GM19397 (cell line): ENCODE data around the gene FIGNL1.

Experiments
- ATAC-seq: cut with Tn5 transposase; IDR thresholded peaks from one replicate; pipeline ENCODE4 v1.9.1; 2021; ENCODE audit warnings: mild to moderate bottlenecking, moderate library complexity; ENCODE audit not compliant: unreplicated experiment

The FIGNL1 gene

DNA sequence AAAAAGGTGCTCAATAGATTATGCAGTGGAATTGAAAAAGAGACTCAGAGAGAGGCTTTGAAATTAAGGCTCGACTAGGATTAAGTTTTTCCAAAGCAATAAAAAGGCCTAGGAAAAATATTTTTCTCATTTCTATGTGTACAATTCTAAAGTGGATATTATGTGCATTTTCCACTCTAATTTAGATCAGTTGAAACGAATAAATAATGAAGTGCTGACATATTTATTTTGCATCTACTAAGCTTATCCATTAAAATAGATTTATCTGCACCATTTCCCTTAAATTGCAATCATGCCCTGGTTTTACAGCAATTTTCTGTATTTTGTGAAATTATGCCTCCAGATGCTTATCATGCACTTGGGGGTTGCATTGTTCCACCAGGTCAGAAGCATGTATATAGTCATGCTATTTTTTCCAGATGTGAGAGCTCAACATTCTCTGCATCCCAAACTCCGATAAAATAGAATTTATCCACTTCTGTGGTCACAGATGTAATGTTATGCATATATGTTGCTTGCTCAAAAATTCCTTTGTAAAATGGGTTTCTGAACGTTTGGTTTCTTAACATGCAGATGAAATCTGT is 18.3 kb downstream of the FIGNL1 start:
- ATAC-seq, result no peak

DNA sequence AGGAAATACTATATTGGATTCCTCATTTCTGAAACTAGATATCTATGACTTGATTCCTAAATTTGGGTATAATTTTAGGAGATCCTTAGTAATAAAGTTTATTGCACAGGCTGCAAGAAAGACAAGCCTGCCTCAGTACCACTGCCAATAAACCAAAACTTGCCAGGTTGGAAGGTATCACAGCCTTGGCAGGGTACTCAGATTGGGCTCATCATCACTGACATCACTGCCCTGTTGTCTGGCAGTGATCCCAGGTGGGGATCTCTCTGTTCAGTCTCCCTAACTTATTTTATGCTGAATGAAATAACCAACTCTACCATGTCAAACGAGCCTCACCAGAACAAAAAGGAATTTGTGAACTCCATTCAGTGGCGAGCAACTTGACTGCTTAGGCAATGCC is 18.8 kb downstream of the FIGNL1 start:
- ATAC-seq, result no peak

DNA sequence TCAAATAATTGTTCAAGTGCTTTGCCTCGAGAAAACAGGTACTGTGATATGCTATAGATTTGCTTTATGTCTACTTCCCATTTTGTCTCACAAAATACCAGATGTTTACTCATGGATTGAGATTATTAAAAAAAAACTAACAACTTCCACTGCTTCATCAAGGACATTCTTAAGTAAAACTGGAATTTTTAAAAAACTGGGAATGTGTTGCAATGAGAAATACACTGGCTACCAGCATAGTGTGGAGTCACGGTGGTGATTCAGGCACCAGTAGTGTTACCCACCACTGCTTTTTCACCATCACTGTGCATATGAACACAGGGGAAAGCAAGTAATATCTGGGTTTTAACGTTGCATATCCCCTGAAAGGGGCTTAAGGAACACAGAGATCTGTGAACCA is 21.2 kb downstream of the FIGNL1 start:
- no peak for ATAC-seq

DNA sequence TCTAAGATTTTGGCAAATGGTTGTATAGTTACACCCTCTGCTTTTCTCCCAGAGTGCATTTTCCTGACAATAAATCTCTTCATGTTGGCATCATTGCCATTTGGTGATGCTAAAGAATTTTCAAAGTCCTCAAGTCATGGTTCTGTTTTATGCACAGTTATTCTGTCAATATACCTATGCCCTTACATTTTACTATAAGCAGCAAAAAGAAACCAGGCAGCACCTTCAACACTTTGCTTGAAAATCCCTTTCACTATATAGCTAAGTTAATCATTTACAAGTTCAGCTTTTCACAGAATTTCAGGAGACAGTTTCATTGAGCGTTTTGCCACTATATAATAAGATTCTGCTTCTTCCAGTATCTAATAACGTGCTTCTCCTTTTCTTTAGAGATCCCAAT is 22.6 kb downstream of the FIGNL1 start:
- no peak for ATAC-seq

DNA sequence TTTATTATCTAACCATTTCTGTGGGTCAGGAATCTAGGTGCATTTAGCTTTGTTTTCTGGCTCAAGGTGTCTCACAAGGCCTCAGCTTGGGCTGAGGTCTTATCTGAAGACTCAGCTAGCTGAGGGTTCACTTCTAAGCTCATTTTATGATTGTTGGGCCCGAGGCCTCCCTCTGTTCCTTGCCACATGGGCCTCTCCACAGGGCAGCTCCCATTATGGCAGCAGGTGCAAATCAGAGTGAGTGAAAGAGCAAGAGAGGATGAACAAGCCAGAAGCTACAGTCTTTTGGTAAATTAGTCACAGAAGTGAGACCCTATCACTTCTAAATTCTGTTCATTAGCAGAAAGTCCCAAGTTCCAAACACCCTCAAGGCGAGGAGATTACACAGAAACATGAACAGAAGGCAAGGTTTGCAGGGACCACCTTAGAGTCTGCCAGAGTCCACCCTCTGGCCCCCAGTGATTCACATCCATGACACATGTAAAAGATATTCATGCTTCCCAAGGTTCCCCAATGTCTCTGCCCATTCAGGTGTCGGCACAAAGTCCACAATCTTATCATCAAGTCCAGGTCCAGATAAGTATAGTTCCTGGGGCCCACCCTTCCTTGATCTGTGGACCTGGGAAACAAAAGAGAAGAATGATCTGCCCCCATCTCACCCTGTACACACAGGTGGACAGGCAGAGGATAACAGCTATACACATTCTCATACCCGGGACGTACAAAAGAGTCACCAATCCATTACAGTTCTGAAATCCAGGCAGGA is 23.7 kb downstream of the FIGNL1 start:
- no peak for ATAC-seq

DNA sequence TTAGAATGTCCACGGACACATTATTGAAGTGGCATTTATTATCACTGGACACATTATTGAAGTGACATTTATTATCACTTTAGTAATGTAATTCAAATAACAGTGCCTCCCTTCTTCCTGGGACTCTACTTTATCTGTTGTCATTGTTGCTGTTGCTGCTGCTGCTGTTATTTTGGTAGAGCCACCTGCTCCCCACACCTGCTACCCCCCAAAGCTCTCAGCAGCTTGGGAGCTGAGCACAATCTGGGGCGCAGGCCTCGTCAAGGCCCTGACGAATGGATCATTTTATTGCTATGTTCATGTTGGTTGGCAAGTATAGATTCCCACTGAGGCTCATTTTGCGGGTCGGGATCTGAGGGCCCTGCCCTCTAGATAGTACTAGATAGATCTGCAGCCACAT is 24.8 kb downstream of the FIGNL1 start:
- ATAC-seq, result no peak

DNA sequence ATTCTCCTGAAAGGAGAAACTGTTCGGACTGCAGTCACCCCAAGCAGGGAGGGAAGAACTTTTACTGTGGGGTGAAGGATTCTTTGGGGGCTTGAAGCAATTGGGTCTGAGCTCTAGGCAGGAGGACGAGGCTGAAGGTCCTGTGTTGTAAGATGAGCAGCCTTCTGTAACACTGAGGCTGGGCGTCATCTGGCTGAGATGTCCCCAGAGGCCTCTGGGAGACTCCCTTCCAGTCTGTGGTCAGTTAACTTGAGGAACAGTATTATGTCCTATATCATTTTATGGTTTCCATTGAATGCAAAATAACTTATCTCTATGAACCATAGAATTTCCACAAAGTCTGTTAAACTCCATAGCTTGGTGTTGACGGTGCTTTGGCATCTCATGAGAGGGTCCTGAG is 26.3 kb downstream of the FIGNL1 start:
- no peak for ATAC-seq

DNA sequence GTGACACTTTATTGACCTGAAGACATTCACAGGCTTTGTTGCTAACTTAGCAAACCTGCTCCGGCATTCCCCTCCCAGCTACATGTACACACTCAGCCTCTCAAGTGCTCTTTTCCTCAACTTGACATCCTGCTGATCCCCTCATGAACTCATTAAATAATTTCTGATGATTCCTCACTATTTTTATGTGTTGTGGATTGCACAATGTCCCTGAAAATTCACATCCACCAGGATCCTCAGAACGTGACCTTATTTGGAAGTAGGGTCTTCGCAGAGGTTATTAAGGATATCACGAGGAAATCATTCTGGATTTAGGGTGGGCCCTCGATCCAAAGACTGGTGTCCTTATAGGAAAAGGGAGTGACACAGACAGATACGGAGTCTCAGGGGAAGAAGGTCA is 27.3 kb downstream of the FIGNL1 start:
- ATAC-seq, result no peak

DNA sequence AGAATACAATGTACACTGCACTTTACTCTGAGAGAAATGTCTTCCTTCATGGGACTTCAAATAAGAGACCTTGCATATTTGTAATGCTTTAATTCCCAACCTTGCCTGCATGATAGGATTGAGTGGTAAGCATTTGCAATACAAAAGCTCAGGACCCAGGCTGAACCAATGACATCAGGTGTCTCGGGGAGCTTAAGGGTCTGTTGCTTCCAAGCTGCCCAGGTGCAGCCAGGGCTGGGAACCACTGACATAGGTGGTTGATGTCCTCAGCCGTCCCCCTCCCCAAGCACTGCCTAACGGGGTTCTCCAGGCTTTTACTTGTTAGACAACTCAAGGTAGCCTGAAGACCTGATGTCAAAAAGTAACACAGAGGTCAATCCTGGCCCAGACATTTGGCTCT is 29.1 kb downstream of the FIGNL1 start:
- ATAC-seq, result no peak

DNA sequence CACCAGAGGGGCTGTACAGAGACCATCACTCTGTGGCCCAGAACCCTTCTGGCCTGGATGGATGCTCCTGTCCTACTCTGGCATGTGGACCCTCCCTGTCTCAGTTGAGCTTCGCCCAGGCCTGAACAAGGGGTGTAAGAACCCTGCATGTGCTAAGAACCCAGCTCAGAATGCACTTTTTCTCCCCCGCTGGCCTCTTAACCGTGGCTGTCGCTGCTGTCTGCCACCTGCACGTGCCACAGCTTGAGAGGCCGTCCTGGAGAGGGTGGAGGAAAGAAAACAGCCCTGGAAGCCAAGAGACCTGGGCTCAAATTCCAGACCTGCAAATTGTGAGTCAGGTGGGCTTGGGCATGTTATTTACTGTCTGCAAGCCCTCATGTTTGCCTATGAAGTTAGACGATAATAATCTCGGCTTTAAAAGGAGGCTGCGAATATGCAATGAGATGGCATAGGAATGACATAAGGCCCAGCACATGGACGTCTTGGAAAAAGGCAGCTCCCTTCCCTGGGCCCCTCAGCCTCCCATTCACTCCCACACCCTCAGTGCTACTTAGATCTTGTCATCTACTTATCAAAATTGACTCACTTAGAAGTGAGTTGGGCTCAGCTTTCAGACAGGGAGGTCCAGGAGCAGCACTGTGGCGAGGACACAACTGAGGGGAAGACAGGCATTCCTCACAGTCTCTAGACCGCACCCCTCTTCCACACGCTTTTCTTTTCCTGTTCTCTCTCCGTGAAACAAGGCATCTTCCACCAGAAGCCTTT is 31.4 kb downstream of the FIGNL1 start:
- ATAC-seq, result no peak

DNA sequence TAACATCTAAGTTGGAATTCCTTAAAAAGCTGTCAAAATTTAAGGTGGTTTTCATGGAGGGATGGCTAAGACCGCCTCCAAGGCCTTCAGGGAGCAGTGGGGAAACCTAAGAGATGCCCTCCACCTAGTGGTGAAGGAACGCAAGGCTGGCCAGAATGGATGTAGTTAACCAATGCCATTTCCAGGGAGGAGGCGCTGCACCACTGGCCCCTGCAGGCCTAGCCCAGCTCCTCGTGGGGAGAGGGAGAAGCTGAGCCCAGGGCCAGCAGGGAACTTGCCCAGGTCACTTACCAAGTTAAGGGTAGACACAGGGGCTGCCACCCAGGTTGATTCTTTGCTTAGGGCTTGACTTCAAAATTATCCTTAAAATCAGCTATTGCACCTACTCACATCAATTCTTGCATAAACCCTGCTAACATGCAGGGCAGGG is 32.0 kb downstream of the FIGNL1 start:
- peak; percentile 81 for ATAC-seq

DNA sequence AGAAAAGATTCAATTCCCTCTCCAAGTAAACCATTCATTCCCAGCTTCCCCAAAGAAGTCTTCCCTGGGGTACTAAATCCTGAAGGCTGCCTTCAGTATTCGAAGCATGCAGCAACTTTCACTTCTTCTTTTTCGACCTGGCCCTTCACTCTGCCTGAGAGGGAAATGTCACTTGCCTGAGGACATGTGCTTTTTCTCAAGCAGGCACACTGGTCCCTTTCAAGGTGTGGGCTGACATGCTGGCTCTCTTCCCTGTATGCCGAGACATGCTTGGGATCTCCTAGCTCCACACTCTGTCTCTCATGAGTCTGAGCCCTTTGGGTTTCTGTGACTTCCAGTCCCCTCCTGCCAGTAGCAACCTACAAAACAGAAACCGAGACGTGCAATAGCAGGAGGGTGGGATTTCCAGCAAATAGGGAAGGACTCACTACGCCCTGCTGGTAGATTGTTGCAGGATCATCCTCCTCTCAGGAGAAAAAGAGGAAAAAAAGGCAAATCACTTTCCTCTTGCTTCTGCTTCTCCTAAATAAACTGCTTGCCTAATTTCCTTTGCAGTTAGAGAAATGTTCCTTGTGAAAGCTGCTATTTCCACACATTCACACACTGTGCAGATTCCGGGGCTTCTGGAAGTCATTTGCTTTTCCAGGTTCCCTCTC is 33.5 kb downstream of the FIGNL1 start:
- peak; percentile 71 for ATAC-seq

DNA sequence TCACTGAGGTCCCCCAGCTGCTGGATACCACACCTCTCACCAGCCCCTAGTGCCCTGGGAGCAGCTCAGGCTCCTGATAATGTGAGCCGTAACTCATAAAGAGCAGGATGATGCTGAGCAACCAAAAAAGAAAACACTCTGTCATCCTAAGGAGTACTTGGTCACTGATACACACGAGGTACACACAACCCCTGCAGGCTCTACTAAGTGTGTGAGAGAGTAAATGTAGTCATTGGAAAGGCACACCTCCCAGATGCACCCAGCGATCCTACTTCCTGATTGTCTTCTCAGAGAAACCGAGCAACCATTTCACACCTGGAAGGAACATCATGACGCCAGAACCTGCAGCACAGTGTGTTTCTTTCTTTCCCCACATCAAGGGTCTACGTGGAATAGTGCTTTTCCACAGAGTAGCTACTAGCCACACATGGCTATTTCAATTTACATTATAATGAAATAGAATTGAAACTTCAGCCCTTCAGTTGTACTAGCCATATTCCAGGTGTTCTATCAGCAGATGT is 34.2 kb downstream of the FIGNL1 start:
- no peak for ATAC-seq

DNA sequence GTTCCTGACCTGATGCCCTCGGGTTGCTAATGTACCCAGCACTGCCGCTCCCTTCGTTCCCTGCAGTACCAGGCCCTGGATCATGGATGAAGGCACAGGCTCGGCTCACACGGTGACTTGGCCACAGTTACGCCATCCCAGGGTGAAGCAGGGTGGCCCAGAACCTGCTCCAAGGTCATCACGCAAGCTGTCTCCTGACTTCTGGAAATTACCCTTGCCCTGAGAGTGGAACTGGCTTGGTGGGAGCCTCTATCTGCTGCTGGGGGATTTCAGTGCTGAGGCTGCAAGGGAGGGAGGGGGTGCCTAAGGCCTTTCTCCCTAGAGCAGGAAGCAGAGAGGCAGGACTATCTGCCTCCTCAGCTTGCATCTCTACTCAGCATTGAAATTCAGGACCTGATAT is 36.6 kb downstream of the FIGNL1 start:
- ATAC-seq, result no peak

DNA sequence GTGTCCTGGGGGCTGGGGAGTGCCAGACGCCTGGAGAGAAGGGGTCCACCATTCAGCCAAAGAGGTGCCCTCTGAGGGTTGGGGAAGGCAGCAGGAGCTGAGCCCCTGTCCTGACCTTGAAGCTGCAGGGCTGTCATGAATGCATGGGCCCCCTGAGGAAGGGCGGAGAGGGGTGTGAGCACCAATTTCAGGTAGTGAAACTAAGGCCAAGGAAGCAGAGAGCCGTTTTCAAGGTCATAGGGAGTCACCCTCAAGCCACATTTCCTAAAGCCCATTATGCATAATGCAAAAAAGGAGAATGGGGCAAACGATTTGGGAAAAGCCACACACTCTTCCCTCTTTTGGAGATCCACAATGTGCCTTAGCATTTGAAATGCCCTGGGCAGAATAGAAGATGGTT is 37.2 kb downstream of the FIGNL1 start:
- ATAC-seq, result no peak

DNA sequence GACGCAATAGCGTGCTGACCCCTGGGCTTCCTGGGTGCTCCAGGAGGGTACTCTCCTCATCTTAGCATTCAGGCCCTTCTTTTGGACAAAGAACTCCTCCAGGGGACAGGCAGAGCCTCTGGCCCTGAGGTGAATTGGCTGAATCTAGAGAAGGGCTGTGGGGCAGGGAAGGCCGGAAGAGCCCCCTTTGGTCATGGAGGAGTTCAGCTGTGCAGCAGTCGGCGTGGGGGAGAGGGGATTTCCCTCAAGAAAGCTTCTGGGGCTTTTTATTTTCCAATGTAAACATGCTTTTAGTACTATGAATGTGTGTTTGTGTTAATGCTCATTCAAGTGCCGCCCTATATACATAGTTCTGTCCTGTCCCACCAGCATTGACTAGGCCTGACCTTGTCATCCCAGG is 38.8 kb downstream of the FIGNL1 start:
- ATAC-seq, result no peak

DNA sequence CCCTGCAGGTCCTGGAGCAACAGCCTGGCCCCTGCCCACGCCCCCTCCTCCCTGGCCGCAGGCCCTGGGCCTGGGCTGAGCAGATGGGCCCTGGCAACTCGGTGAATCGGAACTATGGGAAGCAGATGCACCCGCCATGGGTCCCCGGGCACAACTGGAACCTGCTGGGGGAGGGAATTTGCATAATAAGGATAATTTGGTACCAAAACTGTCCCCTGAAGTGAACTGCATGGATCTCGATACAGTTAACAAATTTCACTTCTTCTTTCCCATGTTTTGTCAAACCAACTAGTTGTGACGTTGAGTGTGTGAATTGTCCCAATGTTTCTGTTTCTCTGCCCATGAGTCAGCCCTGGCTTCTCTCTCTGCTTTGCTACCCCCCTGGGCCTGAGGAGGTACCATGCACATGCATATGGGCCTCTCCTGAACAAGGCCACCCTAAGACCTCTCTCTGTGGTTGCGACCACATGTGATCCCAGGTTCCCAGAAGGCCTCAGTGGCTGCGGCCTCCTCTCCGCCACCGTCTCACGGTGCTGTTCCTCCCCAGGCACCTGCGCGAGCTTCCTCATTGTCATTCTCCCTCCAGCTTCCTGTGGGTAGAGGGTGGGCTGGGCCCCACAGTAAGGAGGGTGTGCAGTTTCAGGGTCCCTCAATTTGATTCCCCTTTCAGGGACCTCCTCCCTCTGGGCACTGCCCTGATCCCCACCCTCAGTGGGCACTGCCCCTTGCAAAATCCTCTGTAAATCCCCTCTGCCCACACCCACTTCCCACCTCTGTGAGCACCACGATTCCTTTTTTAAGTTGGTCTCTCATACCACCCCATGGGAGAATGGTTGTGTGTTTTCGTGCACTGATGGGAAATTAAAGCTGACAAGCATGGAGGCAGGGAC is 40.0 kb downstream of the FIGNL1 start:
- ATAC-seq, result peak; percentile 40

DNA sequence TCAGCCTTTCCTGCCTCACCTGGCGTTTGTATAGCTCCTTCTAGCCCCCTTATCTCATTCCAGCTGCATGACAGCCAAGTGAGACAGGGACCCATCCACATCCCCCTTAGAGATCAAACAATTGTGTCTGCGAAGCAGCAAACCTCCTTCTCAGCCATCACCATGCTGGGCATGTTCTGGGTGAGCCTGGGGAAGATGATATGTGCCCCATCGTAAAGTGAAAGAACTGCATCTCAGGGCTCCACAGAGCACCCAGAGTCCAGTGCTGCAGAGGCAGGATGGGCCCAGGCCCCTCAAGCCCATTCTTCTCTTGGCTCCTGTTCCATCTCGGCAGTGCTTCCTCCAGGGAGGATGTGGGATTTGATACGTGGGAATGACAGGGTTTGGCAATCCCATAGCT is 43.2 kb downstream of the FIGNL1 start:
- no peak for ATAC-seq

DNA sequence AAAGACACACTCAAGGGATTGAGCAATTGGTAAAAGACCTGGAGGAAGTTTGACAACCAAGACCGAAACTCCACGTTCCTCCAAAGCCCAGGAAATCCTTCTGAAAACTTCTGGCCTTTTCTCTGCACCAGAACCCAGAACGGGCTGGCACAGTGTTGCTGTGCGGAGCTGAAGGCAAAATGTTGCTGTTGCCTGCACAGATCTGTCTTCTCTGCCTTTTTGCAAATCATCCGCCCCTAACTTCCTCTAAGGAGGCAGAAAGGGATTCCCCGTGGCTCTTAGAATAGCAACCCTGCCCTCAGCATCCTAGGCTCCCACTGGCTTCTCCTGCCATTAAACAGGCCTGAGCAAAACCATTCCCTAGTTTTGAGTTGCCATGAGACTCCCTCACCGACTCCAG is 44.9 kb downstream of the FIGNL1 start:
- ATAC-seq, result no peak

DNA sequence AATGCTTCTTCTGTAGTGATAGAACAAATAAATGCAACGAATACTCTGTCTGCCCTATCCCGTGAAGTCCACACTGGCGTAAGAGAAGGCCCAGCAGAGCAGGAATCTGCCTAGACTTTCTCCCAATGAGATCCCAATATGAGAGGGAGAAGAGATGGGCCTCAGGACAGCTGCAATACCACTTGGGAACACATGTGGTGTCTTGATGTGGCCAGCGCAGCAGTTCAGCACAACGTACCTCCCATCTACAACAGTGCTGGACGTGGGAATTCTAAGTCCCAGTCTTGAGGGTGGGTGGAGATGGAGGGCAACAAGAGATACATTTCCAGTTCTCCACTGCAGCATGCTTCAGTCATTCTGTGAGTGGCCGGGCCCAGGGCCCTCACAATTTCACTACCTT is 45.8 kb downstream of the FIGNL1 start:
- ATAC-seq, result no peak
